ENCODE data around the gene MRPL40. TPM values are rescaled to one million over a fixed set of nuclear protein-coding genes. Genes with fewer than 3 reads are reported as not detected.

Gene MRPL40
- total RNA-seq, 1 experiment from 2014 or later = 50.4 TPM

- DNase-seq (ENCODE audit: low read depth) = no peak
Observed at GRCh38 chr22:19480789-19481188, 48.4 kb downstream of the MRPL40 start.

- no peak for DNase-seq (ENCODE audit: low read depth)
Observed at GRCh38 chr22:19482297-19482696, 50.0 kb downstream of the MRPL40 start.

- no peak for DNase-seq (ENCODE audit: low read depth)
Observed at GRCh38 chr22:19483481-19484244, 51.3 kb downstream of the MRPL40 start.

Other genes with a start within 250 kb of the MRPL40 start
- gene CLTCL1, start 140.8 kb upstream of the MRPL40 start, total RNA-seq (2014; rRNA removed; shearing (Covaris generic)) = 5.8 and 8.8 TPM in 2 replicates
- gene HIRA, start 812 bp upstream of the MRPL40 start, total RNA-seq (2014; rRNA removed; shearing (Covaris generic)) = 17.1 and 21.5 TPM in 2 replicates
- 24.2 and 29.6 TPM in 2 replicates for gene C22orf39, start 15.2 kb downstream of the MRPL40 start, total RNA-seq (2014; rRNA removed; shearing (Covaris generic))
- 71.4 and 88.6 TPM in 2 replicates for gene UFD1, start 46.6 kb downstream of the MRPL40 start, total RNA-seq (2014; rRNA removed; shearing (Covaris generic))
- gene CDC45, start 47.4 kb downstream of the MRPL40 start, total RNA-seq (2014; rRNA removed; shearing (Covaris generic)) = 26.1 and 32.2 TPM in 2 replicates
- gene CLDN5, start 91.9 kb downstream of the MRPL40 start, total RNA-seq (2014; rRNA removed; shearing (Covaris generic)) = not detected in 2 replicates

Data from M059J (cell line).